ENCODE results near the gene PRMT1. TPM values are rescaled to one million over a fixed set of nuclear protein-coding genes. Genes with fewer than 3 reads are reported as not detected.

PRMT1 gene
- total RNA-seq, 1 experiment from 2014 or later: 527 TPM

- ChIA-PET POLR2A (interaction anchor here (0.6 to 3.0 kb wide), 4 partner anchors 9 to 58 kb away, joined by 3 to 18 read pairs (median 4); partner anchors contain the start of genes ADM5, NOSIP and RRAS), CTCF (interaction anchor here (0.8 to 1.4 kb wide), 6 partner anchors 9 to 120 kb away, joined by 3 to 5 read pairs (median 4); partner anchors contain the start of gene RRAS)
- Mint-ChIP-seq H3K9me3 (no peaks in the 10 kb centered on the region), H3K4me1 (peaks cover 19% of the 10 kb centered on the region), H3K27ac (peak overlapping the region; percentile 60), H3K4me3 (no peak overlapping the region), H3K36me3 (peaks cover 13% of the 10 kb centered on the region; the same call in 1 of the 2 replicates), H3K27me3 (ENCODE audit: low read depth) (peaks cover 12% of the 10 kb centered on the region)
- ATAC-seq (no peak), DNase-seq (ENCODE audit: low spot score) (no peak)
- TF ChIP-seq NFATC4 (CRISPR knock-in tag; IDR thresholded peaks at IDR 0.05): 0 out of 2 replicates have a peak, but pooled peaks have one; percentile 28
- no peak for TF ChIP-seq USF2 (CRISPR knock-in tag; IDR thresholded peaks at IDR 0.05)
- 0 out of 2 replicates have a peak, but pooled peaks have one; percentile 15 for TF ChIP-seq ZNF532 (CRISPR knock-in tag; IDR thresholded peaks at IDR 0.05; ENCODE audit: borderline replicate concordance)
These were observed 46.0 kb upstream of the PRMT1 start for GRCh38 chr19:49631014-49631588.

- H3K4me1 Mint-ChIP-seq: peaks cover 22% of the 10 kb centered on the region
- peaks cover 18% of the 10 kb centered on the region for H3K27me3 Mint-ChIP-seq (ENCODE audit: low read depth)
- ATAC-seq (no peak), DNase-seq (ENCODE audit: low spot score) (no peak)
- no peak overlapping the region for H3K4me3 Mint-ChIP-seq
- ChIA-PET CTCF (interaction anchor here (0.8 to 1.4 kb wide), 3 partner anchors 8 to 49 kb away, joined by 3 to 5 read pairs (median 4); partner anchors contain the start of gene RRAS), POLR2A (interaction anchor here (1.0 to 3.0 kb wide), 3 partner anchors 8 to 58 kb away, joined by 3 to 18 read pairs (median 3); partner anchors contain the start of genes ADM5 and RRAS)
- 0 out of 2 replicates have a peak overlapping the region, but pooled peaks have one; percentile 49 for H3K27ac Mint-ChIP-seq
- no peak for TF ChIP-seq IRF2 (CRISPR knock-in tag; IDR thresholded peaks at IDR 0.05; ENCODE audit: borderline replicate concordance, low read depth)
- TF ChIP-seq ZNF671 (CRISPR knock-in tag; IDR thresholded peaks at IDR 0.05): 0 out of 2 replicates have a peak, but pooled peaks have one; percentile 40
- TF ChIP-seq ERG (CRISPR knock-in tag; IDR thresholded peaks at IDR 0.05): no peak
- H3K9me3 Mint-ChIP-seq: no peaks in the 10 kb centered on the region
- peaks cover 10% of the 10 kb centered on the region; the same call in 1 of the 2 replicates for H3K36me3 Mint-ChIP-seq
These were observed 45.4 kb upstream of the PRMT1 start for GRCh38 chr19:49631610-49632192.

GRCh38 chr19:49632576-49632975, 44.5 kb upstream of the PRMT1 start:
- Mint-ChIP-seq H3K4me3 (no peak overlapping the region), H3K36me3 (peaks cover 5% of the 10 kb centered on the region; the same call in 1 of the 2 replicates), H3K27ac (no peak overlapping the region), H3K4me1 (peaks cover 23% of the 10 kb centered on the region), H3K9me3 (no peaks in the 10 kb centered on the region), H3K27me3 (ENCODE audit: low read depth) (peaks cover 19% of the 10 kb centered on the region)
- POLR2A ChIA-PET: interaction anchor here (1.2 kb wide), 1 partner anchor 44 kb away, joined by 3 read pairs; no protein-coding TSS in a partner anchor
- CTCF ChIA-PET: interaction anchor here (0.5 kb wide), 1 partner anchor 34 kb away, joined by 3 read pairs; no protein-coding TSS in a partner anchor
- TF ChIP-seq ZNF281 (CRISPR knock-in tag; IDR thresholded peaks at IDR 0.05) (no peak), FOXJ3 (CRISPR knock-in tag; IDR thresholded peaks at IDR 0.05; ENCODE audit: borderline replicate concordance) (no peak), GTF2I (CRISPR knock-in tag; conservative IDR thresholded peaks at IDR 0.05) (peak; percentile 40; the same call in 1 of the 2 replicates), ZNF317 (CRISPR knock-in tag; IDR thresholded peaks at IDR 0.05; ENCODE audit: borderline replicate concordance, low read depth) (no peak), ZBTB21 (CRISPR knock-in tag; IDR thresholded peaks at IDR 0.05; ENCODE audit: borderline replicate concordance) (no peak), ZNF416 (CRISPR knock-in tag; IDR thresholded peaks at IDR 0.05) (peak; percentile 65; the same call in 1 of the 2 replicates), ETV6 (CRISPR knock-in tag; IDR thresholded peaks at IDR 0.05) (no peak), ZNF121 (CRISPR knock-in tag; IDR thresholded peaks at IDR 0.05) (peak; percentile 90), ERG (CRISPR knock-in tag; IDR thresholded peaks at IDR 0.05) (peak; percentile 66; the same call in 1 of the 2 replicates), ZNF425 (CRISPR knock-in tag; conservative IDR thresholded peaks at IDR 0.05) (0 out of 2 replicates have a peak, but pooled peaks have one; percentile 32)
- ATAC-seq (no peak), DNase-seq (ENCODE audit: low spot score) (no peak)

Data from WTC11 (cell line).